Pancreas (tissue), 10 donors: ENCODE measurements around the gene PRKCE. TPM values are rescaled to one million over a fixed set of nuclear protein-coding genes. Genes with fewer than 3 reads are reported as not detected.

ENCODE experiments used
- ATAC-seq, 4 donors: fragments of 200-7000 bp; cut with Tn5 transposase; one replicate each; pipeline versions ENCODE4 v1.8.0 to v1.9.1; 2020; ENCODE audit warnings: mild to moderate bottlenecking in 4 of 4, moderate library complexity in 4 of 4
- DNase-seq, 6 donors: peaks; one replicate each; pipeline ENCODE4 v3.0.0-alpha.2; 2020
- FAIRE-seq: peaks from 2 replicates; lab custom pipeline; 2012; peaks lifted over from hg19 to GRCh38; lab: Jason Lieb, UNC
- H3K27ac ChIP-seq, 4 donors: fragments of 200-600 bp; sonication (generic); 1 replicate in 3 of 4; 2 replicates in 1 of 4; pipeline versions ENCODE4 v1.5.0 to v1.8.0; 2020
- H3K27me3 ChIP-seq, 4 donors: fragments of 200-600 bp; one replicate each; pipeline ENCODE4 v1.8.0; 2021
- H3K36me3 ChIP-seq, 3 donors: fragments of 200-600 bp; sonication (generic) in 1 of 3; one replicate each; pipeline versions ENCODE4 v1.5.0 to v1.8.0; 2020 to 2021
- H3K4me1 ChIP-seq, 3 donors: fragments of 200-600 bp; one replicate each; pipeline ENCODE4 v1.8.0; 2021
- H3K4me3 ChIP-seq, 4 donors: fragments of 200-600 bp; sonication (generic) in 2 of 4; one replicate each; pipeline versions ENCODE4 v1.5.0 to v1.8.0; 2020 to 2021
- H3K9me3 ChIP-seq, 4 donors: fragments of 200-600 bp; one replicate each; pipeline ENCODE4 v1.8.0; 2021
- WGBS, 2 donors: extraction: QIAGEN DNeasy Blood & Tissue Kit; methylation state at CpG; one replicate each; pipeline ENCODE4 v1.1.7; 2013; 5-methylcytosine and 5-hydroxymethylcytosine counted together
- intact Hi-C, 3 donors: fragments of 100-400 bp; cut with DNase I; formaldehyde crosslinking; loops; one replicate each; pipeline versions ENCODE4 v1.11.1 to v1.14.2; 2022
- polyA plus RNA-seq, 2 donors: library from polyadenylated mRNA; stranded (reverse); fragments of 200-250 nt; gene quantifications; one replicate each; pipeline ENCODE4 v1.2.3, GENCODE V29; 2013
- total RNA-seq, 6 donors: library from RNA; stranded (reverse); fragmentation: NEBNext Ultra II Directional in 4 of 6; extraction: Animal tissue kit (Norgen Biotek cat#: 25700) in 4 of 6; gene quantifications; one replicate each; pipeline versions ENCODE4 v1.2.1 to v1.2.4, GENCODE V29; 2021 to 2023
- TF ChIP-seq, protein P1 (sequence below), 4 donors: fragments of 200-600 bp; sonication (generic) in 3 of 4; IDR thresholded peaks; one replicate each; pipeline versions ENCODE4 v1.5.0 to v1.8.0; 2021; ENCODE audit warnings: antibody characterized with exemption in 4 of 4
- donor health status: healthy with polysubstance abuse.
- donor health status: DM: no; HTN: no; CAD: no; lungs with moderate emphysema.
- donor health status: DM: no; HTN: no; CAD: no.
- donor health status: control.
- donor health status: control.
- donor health status: Bipolar disorder and iron deficiency.
- donor health status: DM: yes; HTN: yes; CAD: no.
- donor health status: DM: no; HTN: no; CAD: no.
- donor health status: DM: no; HTN: no; CAD: no.
- donor health status: DM: yes; HTN: yes; CAD: no.

Gene PRKCE
- total and polyA plus RNA-seq, 8 donors = 4.0 to 19.4 (median 10.0) TPM

DNA sequence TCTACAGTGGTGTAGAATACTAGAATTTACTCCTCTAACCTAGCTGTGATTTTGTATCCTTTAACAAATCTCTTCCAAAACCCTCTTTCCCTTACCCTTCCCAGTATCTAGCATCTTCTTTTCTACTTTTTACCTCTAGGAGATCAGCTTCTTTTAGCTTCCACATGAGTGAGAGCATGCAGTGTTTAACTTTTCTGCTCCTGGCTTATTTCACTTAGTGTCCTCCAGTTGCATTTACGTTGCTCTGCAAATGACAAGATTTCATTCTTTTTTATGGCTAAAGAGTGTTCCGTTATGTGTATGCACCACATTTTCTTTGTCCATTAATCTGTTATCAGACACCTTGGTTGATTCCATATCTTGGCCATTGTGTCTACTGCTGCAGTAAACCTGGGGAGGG, 228.5 kb downstream of the PRKCE start:
- Histone ChIP-seq H3K4me1 (peaks cover 0 to 7% (median under 1%) of the 10 kb centered on the region in 3 donors), H3K36me3 (no peaks in the 10 kb centered on the region), H3K27ac (no peak overlapping the region), H3K4me3 (no peak overlapping the region), H3K9me3 (no peaks in the 10 kb centered on the region), H3K27me3 (no peaks in the 10 kb centered on the region)
- FAIRE-seq (no peak), ATAC-seq (no peak), DNase-seq (no peak)
- intact Hi-C loops = no loop called here
- TF ChIP-seq, protein P1, sequence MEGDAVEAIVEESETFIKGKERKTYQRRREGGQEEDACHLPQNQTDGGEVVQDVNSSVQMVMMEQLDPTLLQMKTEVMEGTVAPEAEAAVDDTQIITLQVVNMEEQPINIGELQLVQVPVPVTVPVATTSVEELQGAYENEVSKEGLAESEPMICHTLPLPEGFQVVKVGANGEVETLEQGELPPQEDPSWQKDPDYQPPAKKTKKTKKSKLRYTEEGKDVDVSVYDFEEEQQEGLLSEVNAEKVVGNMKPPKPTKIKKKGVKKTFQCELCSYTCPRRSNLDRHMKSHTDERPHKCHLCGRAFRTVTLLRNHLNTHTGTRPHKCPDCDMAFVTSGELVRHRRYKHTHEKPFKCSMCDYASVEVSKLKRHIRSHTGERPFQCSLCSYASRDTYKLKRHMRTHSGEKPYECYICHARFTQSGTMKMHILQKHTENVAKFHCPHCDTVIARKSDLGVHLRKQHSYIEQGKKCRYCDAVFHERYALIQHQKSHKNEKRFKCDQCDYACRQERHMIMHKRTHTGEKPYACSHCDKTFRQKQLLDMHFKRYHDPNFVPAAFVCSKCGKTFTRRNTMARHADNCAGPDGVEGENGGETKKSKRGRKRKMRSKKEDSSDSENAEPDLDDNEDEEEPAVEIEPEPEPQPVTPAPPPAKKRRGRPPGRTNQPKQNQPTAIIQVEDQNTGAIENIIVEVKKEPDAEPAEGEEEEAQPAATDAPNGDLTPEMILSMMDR (IDR thresholded peaks at IDR 0.05) = no peak
- WGBS, 2 donors = 97% methylated on average over 2 of the region's 2 CpGs

DNA sequence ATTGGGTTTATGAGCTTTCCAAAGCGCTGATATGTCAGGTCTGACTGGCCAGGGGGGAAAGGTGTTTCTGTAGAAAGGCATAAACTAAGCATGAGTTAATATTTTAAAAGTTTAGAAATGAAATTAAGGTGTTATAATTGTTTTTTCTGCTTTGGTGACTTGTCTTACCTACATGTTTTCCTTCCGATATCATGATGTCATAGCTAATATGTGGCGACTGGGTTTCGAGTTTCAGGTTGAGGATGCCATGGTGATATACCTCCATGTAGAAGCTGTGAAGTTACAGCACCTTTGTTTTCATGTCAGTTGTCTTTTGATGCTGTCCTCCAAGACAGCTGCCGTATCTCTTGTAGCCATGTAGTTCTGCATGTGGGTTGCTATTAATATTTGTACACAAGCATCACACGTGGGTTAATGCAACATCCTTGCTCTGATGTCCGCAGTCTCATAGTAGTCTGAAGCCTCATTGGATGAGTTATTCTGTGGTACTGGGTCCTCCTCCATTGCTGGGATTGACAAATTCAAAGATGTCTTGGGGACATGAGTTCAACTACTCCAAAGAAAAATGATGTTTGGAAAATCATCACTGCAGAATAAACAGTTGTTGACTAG, 230.6 kb downstream of the PRKCE start:
- DNase-seq = no peak
- Histone ChIP-seq H3K4me3 (no peak overlapping the region), H3K36me3 (no peaks in the 10 kb centered on the region), H3K9me3 (no peaks in the 10 kb centered on the region), H3K27ac (no peak overlapping the region), H3K27me3 (no peaks in the 10 kb centered on the region), H3K4me1 (peaks cover 0 to 15% (median 8%) of the 10 kb centered on the region in 3 donors)
- no peak for ATAC-seq
- intact Hi-C loops = no loop called here
- 94 to 95% methylated on average over 7 of the region's 7 CpGs for WGBS, 2 donors
- TF ChIP-seq, protein P1 (IDR thresholded peaks at IDR 0.05) = no peak
- FAIRE-seq = no peak

DNA sequence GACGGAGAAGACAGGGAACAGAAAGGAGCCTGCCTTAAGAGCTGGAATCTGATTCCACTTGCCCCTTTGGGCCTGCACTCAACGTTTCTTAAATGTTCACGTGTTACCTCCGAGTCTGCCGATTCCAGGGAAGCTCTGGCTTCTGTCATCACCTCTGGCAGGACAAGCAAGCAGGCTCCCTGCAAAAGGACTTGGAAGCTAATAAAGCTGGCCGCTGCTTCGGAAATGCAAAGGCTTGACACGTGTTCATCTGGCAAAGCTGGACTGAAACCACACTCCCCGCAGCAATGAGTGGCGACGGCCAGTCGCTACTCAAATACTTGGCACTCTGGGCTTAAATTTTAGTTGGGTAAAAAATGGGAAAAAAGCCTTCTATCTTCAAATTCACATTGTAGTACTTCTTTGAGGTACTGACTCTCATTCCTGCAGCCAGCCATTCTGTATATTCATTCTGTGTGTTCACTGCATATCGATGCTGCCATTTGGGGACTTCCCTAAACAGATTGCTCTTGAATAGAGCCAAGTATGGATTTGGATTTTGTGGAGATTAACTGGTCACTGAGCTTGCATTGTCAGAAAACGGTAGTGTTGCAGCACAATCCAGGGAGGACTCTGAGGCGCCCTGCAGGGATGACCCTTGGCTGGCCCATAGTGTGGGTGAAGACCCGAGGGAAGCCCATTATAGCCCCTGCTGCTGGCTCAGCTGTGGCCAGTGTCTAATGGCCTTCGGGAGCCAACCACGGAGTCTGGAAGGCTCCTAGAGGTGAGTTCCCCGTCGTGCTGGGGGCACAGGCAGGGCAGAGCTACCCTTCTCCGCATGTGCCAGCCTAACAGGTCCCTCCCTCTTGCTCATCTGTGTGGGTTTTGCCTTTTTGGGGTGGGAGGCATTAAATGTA, 231.5 kb downstream of the PRKCE start:
- H3K4me1 ChIP-seq = peaks cover 0 to 15% (median 8%) of the 10 kb centered on the region in 3 donors
- no peak for DNase-seq
- no peak for FAIRE-seq
- TF ChIP-seq, protein P1 (IDR thresholded peaks at IDR 0.05) = no peak
- WGBS, 2 donors = 63 to 82% methylated on average over 21 of the region's 21 CpGs
- intact Hi-C loops = no loop called here
- no peaks in the 10 kb centered on the region for H3K9me3 ChIP-seq
- no peak overlapping the region for H3K27ac ChIP-seq
- no peaks in the 10 kb centered on the region for H3K36me3 ChIP-seq
- no peak overlapping the region for H3K4me3 ChIP-seq
- H3K27me3 ChIP-seq = no peaks in the 10 kb centered on the region
- ATAC-seq = no peak

DNA sequence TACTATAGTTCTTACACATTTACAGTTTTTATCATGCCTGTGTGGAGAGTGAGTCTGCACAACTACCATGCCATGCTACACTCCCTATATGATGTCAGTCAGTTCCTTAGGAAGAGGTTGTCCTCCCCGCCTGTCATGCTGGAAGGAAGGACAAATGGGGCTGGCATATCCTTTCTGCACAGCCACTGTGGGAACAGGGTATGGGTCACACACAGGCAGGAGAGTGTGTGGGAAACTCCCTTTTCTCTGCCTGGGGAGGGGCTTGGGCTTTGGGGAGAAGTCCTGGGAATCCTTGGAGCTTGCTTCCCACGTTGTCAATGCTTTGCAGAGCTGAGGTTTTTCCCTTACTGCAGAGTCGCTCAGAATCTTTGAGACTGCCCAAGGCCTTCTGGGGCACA, 232.1 kb downstream of the PRKCE start:
- Histone ChIP-seq H3K27ac (no peak overlapping the region), H3K4me1 (peaks cover 0 to 18% (median 12%) of the 10 kb centered on the region in 3 donors), H3K36me3 (no peaks in the 10 kb centered on the region), H3K9me3 (no peaks in the 10 kb centered on the region), H3K4me3 (no peak overlapping the region), H3K27me3 (no peaks in the 10 kb centered on the region)
- DNase-seq (no peak), ATAC-seq (peak in 1 of 4 donors; percentile 13), FAIRE-seq (no peak)
- TF ChIP-seq, protein P1 (IDR thresholded peaks at IDR 0.05) = no peak
- intact Hi-C loops = no loop called here
- WGBS, 2 donors = 55 to 68% methylated on average over 3 of the region's 3 CpGs
